B cell (primary cell): ENCODE results near the gene TECTB. TPM values are rescaled to one million over a fixed set of nuclear protein-coding genes. Genes with fewer than 3 reads are reported as not detected.
"Not testable (repeated sequence)": the region's sequence is repeated elsewhere in the genome, so short reads cannot be mapped to it uniquely, and the experiment has no call there.

ENCODE experiments used
- ATAC-seq: fragments of 200-7000 bp; cut with Tn5 transposase; one replicate; pipeline ENCODE4 v1.10.0; 2021; ENCODE audit warnings: low read depth, mild to moderate bottlenecking, moderate number of reproducible peaks, moderate library complexity
- CTCF ChIA-PET: fragments of 350-600 bp; sonication (Branson Sonifier 250); formaldehyde crosslinking; loops from one replicate; lab custom pipeline; 2021; ENCODE audit warnings: antibody characterized with exemption, inconsistent platforms; lab: Charles Lee
- POLR2A ChIA-PET: fragments of 350-600 bp; sonication (Branson Sonifier 250); formaldehyde crosslinking; loops from one replicate; lab custom pipeline; 2021; ENCODE audit warnings: antibody characterized with exemption; lab: Charles Lee
- DNase-seq: peaks from one replicate; pipeline ENCODE4 v3.0.0; 2013
- H2AFZ ChIP-seq: 2 replicates; pipeline ENCODE4 v1.6.1; 2012; ENCODE audit warnings: mild to moderate bottlenecking, low read depth, low read length; ENCODE audit not compliant: insufficient read depth, poor library complexity, severe bottlenecking
- H3K27ac ChIP-seq, 2 donors: 1 replicate in 1 of 2; 2 replicates in 1 of 2; pipeline ENCODE4 v1.5.1; 2012 to 2013; ENCODE audit warnings: low read length in 2 of 2, mild to moderate bottlenecking in 2 of 2, moderate library complexity in 1 of 2
- H3K27me3 ChIP-seq, 4 experiments: fragments of 200-600 bp in 1 of 4; sonication (generic) in 1 of 4; replicated peaks in 1 of 4; 1 replicate in 2 of 4; 2 replicates in 2 of 4; pipeline versions ENCODE4 v1.6.1 to v1.7.0; 2013 to 2016; ENCODE audit warnings: low read length in 3 of 4, mild to moderate bottlenecking in 2 of 4, mixed read lengths in 1 of 4, moderate library complexity in 1 of 4; ENCODE audit not compliant: insufficient read depth in 4 of 4, control insufficient read depth in 3 of 4; ENCODE audit errors: control extremely low read depth in 1 of 4
- H3K36me3 ChIP-seq, 2 experiments: replicated peaks in 1 of 2; 1 replicate in 1 of 2; 2 replicates in 1 of 2; pipeline versions ENCODE4 v1.6.1 to v1.7.1; 2013; ENCODE audit warnings: low read length in 1 of 2; ENCODE audit not compliant: insufficient read depth in 2 of 2, control insufficient read depth in 1 of 2; ENCODE audit errors: control extremely low read depth in 1 of 2, extremely low read depth in 1 of 2
- H3K4me1 ChIP-seq, 2 donors: fragments of 200-600 bp in 1 of 2; sonication (generic) in 1 of 2; 1 replicate in 1 of 2; 2 replicates in 1 of 2; pipeline versions ENCODE4 v1.5.1 to v1.6.1; 2013 to 2017; ENCODE audit warnings: low read length in 2 of 2; ENCODE audit not compliant: control insufficient read depth in 2 of 2, insufficient read depth in 2 of 2
- H3K4me2 ChIP-seq: replicated peaks from 2 replicates; pipeline ENCODE3; 2012; ENCODE audit warnings: mild to moderate bottlenecking, low read depth, low read length; ENCODE audit not compliant: poor library complexity, severe bottlenecking
- H3K4me3 ChIP-seq, 5 experiments: fragments of 200-600 bp in 1 of 5; sonication (generic) in 1 of 5; 1 replicate in 3 of 5; 2 replicates in 2 of 5; pipeline versions ENCODE4 v1.5.1 to v1.7.0; 2011 to 2016; ENCODE audit warnings: low read length in 4 of 5, mild to moderate bottlenecking in 4 of 5, low read depth in 2 of 5, control low read depth in 1 of 5, moderate library complexity in 1 of 5; ENCODE audit not compliant: insufficient read depth in 1 of 5; ENCODE audit errors: control extremely low read depth in 1 of 5, extremely low read depth in 1 of 5
- H3K79me2 ChIP-seq: fragments of 200-600 bp; sonication (generic); one replicate; pipeline ENCODE4 v1.6.0; 2016; ENCODE audit warnings: low read length; ENCODE audit not compliant: control insufficient read depth, insufficient read depth
- H3K9ac ChIP-seq: fragments of 200-600 bp; sonication (generic); 2 replicates; pipeline ENCODE4 v1.6.1; 2017; ENCODE audit warnings: mild to moderate bottlenecking, low read length, moderate library complexity
- H3K9me3 ChIP-seq, 3 donors: one replicate each; pipeline versions ENCODE4 v1.6.1 to v1.7.1; 2013; ENCODE audit warnings: low read length in 2 of 3; ENCODE audit not compliant: control insufficient read depth in 2 of 3, insufficient read depth in 1 of 3; ENCODE audit errors: control extremely low read depth in 1 of 3
- H4K20me1 ChIP-seq: 2 replicates; pipeline ENCODE4 v1.6.0; 2012; ENCODE audit warnings: mild to moderate bottlenecking, low read length; ENCODE audit not compliant: insufficient read depth, control insufficient read depth, poor library complexity, severe bottlenecking
- H3K27ac Mint-ChIP-seq: one replicate; pipeline ENCODE4 v1.8.0; 2021; ENCODE audit warnings: mixed read lengths
- H3K27me3 Mint-ChIP-seq: one replicate; pipeline ENCODE4 v1.8.0; 2021; ENCODE audit warnings: mixed read lengths
- H3K4me1 Mint-ChIP-seq: one replicate; pipeline ENCODE4 v1.8.0; 2021; ENCODE audit warnings: mixed read lengths
- H3K4me3 Mint-ChIP-seq: one replicate; pipeline ENCODE4 v1.8.0; 2021; ENCODE audit warnings: mixed read lengths
- H3K9me3 Mint-ChIP-seq: one replicate; pipeline ENCODE4 v1.8.0; 2022; ENCODE audit warnings: mixed read lengths; ENCODE audit not compliant: insufficient read depth
- CTCF ChIP-seq: fragments of 200-600 bp; IDR thresholded peaks from one replicate; pipeline ENCODE4 v1.8.0; 2022; ENCODE audit warnings: antibody characterized with exemption, mild to moderate bottlenecking
- EZH2 ChIP-seq: IDR thresholded peaks from 2 replicates; pipeline ENCODE4 v1.6.1; 2012; ENCODE audit warnings: borderline replicate concordance, low read depth, mild to moderate bottlenecking, moderate library complexity, low read length; ENCODE audit not compliant: insufficient read depth, poor library complexity, severe bottlenecking
- WGBS: methylation state at CpG from one replicate; pipeline ENCODE4 v1.1.5; 2013; ENCODE audit warnings: missing lambda C conversion rate; ENCODE audit not compliant: insufficient coverage; 5-methylcytosine and 5-hydroxymethylcytosine counted together
- intact Hi-C: fragments of 100-400 bp; cut with micrococcal nuclease; formaldehyde crosslinking; loops from one replicate; pipeline ENCODE4 v1.10.0; 2022
- polyA plus RNA-seq: library from polyadenylated mRNA; depleted of rRNA; stranded (reverse); fragments of >200 nt; gene quantifications from 2 replicates; pipeline ENCODE4 v1.2.3, GENCODE V29; 2012
- total RNA-seq, 2 donors: library from RNA; stranded (reverse); fragments of 120-200 nt in 1 of 2; gene quantifications; 1 replicate in 1 of 2; 2 replicates in 1 of 2; pipeline versions ENCODE4 v1.2.3 to v1.2.4, GENCODE V29; 2013 to 2022

TECTB gene
- total and polyA plus RNA-seq, 2 donors (not counting 1 experiment from before 2014, with no cell fraction given) = not detected

- no CpG with 5 or more reads among the region's 2 CpGs for WGBS
- H3K27ac Mint-ChIP-seq = no peak overlapping the region
- CTCF ChIA-PET = no interaction called here
These were observed 33.5 kb upstream of the TECTB start for GRCh38 chr10:112249722-112250121.

GRCh38 chr10:112250555-112250954 is 32.6 kb upstream of the TECTB start:
- Histone ChIP-seq H3K4me2 (no peak overlapping the region), H3K9ac (no peak overlapping the region), H3K27me3 (no peaks in the 10 kb centered on the region), H3K36me3 (no peaks in the 10 kb centered on the region), H3K79me2 (no peaks in the 10 kb centered on the region), H3K9me3 (peaks cover 0 to 5% (median 3%) of the 10 kb centered on the region in 3 donors), H2AFZ (no peak overlapping the region), H4K20me1 (no peaks in the 10 kb centered on the region), H3K4me1 (no peaks in the 10 kb centered on the region), H3K27ac (no peak overlapping the region), H3K4me3 (no peak overlapping the region)
- no peak overlapping the region for H3K27ac Mint-ChIP-seq
- WGBS = no CpG with 5 or more reads among the region's 2 CpGs
- ATAC-seq = no peak
- DNase-seq = no peak
- intact Hi-C loops = no loop called here
- no peak for TF ChIP-seq CTCF
- TF ChIP-seq EZH2 = no peak
- H3K4me3 Mint-ChIP-seq = no peak overlapping the region
- H3K9me3 Mint-ChIP-seq = peaks cover 5% of the 10 kb centered on the region
- peaks cover 3% of the 10 kb centered on the region for H3K27me3 Mint-ChIP-seq
- H3K4me1 Mint-ChIP-seq = no peaks in the 10 kb centered on the region
- ChIA-PET CTCF (no interaction called here), POLR2A (no interaction called here)

More at GRCh38 chr10:112249722-112250121, 33.5 kb upstream of the TECTB start:
- Mint-ChIP-seq H3K9me3 (peaks cover 5% of the 10 kb centered on the region), H3K4me3 (no peak overlapping the region), H3K27me3 (peaks cover 3% of the 10 kb centered on the region), H3K4me1 (no peaks in the 10 kb centered on the region)
- intact Hi-C loops = no loop called here
- Histone ChIP-seq H4K20me1 (no peaks in the 10 kb centered on the region), H3K27ac (no peak overlapping the region), H2AFZ (no peak overlapping the region), H3K36me3 (no peaks in the 10 kb centered on the region), H3K9me3 (peaks cover 0 to 5% (median 3%) of the 10 kb centered on the region in 3 donors), H3K79me2 (no peaks in the 10 kb centered on the region), H3K9ac (no peak overlapping the region), H3K4me3 (no peak overlapping the region), H3K4me2 (no peak overlapping the region), H3K4me1 (no peaks in the 10 kb centered on the region), H3K27me3 (no peaks in the 10 kb centered on the region)
- no peak for TF ChIP-seq EZH2
- TF ChIP-seq CTCF = no peak
- POLR2A ChIA-PET = no interaction called here
- ATAC-seq = no peak
- no peak for DNase-seq

GRCh38 chr10:112251238-112251637 is 32.0 kb upstream of the TECTB start:
- H3K36me3 ChIP-seq, DNase-seq, H3K4me3 Mint-ChIP-seq, H3K27ac ChIP-seq, H3K9me3 Mint-ChIP-seq, H3K27me3 Mint-ChIP-seq, POLR2A ChIA-PET, intact Hi-C loops, H3K9me3 ChIP-seq, CTCF ChIA-PET, H3K4me1 ChIP-seq, H3K27me3 ChIP-seq, H3K4me1 Mint-ChIP-seq, H3K27ac Mint-ChIP-seq, H3K79me2 ChIP-seq, H3K4me3 ChIP-seq, H4K20me1 ChIP-seq, H3K4me2 ChIP-seq, H2AFZ ChIP-seq, ATAC-seq, H3K9ac ChIP-seq: not testable (repeated sequence)
- 75% methylated on average over 2 of the region's 9 CpGs for WGBS
